HepG2 (cell line): ENCODE results near the gene MAP2K5. TPM values are rescaled to one million over a fixed set of nuclear protein-coding genes. Genes with fewer than 3 reads are reported as not detected.

ENCODE experiments used
- ATAC-seq: fragments of 200-7000 bp; cut with Tn5 transposase; 3 replicates; pipeline ENCODE4 v1.9.1; 2020; ENCODE audit warnings: mild to moderate bottlenecking, moderate library complexity
- BruUV-seq: library from RNA; stranded (reverse); fragments of 400-500 nt; replicated peaks from 2 replicates; lab custom pipeline; 2021; lab: Mats Ljungman, UMichigan
- CTCF ChIA-PET: fragments of 300-600 bp; formaldehyde crosslinking; extraction: SDS; loops from one replicate; lab custom pipeline; 2021; ENCODE audit warnings: low total read pairs, inconsistent platforms, low intra/inter-chr PET ratio; lab: Yijun Ruan, JAX
- POLR2A ChIA-PET: fragments of 350-600 bp; sonication (Branson Sonifier 250); formaldehyde crosslinking; loops from one replicate; lab custom pipeline; 2020; ENCODE audit warnings: antibody characterized with exemption, inconsistent platforms; lab: Yijun Ruan, JAX
- DNase-seq: peaks from one replicate; pipeline ENCODE4 v3.0.0-alpha.2; 2015; ENCODE audit warnings: low spot score
- FAIRE-seq: peaks from 3 replicates; lab custom pipeline; 2011; peaks lifted over from hg19 to GRCh38; lab: Jason Lieb, UNC
- H2AFZ ChIP-seq: one replicate; pipeline ENCODE4 v1.6.1; 2011; ENCODE audit warnings: low read length, inconsistent platforms
- H3K27ac ChIP-seq: fragments of 300-600 bp; 3 replicates; pipeline ENCODE4 v1.8.0; 2011; ENCODE audit warnings: mixed run types, mild to moderate bottlenecking, mixed read lengths, low read length, inconsistent platforms; ENCODE audit not compliant: insufficient read depth; ENCODE audit errors: extremely low read length
- H3K27me3 ChIP-seq, 2 experiments: fragments of 200-600 bp in 1 of 2; 2 replicates in 1 of 2; 3 replicates in 1 of 2; pipeline versions ENCODE4 v1.6.0 to v1.8.0; 2011; ENCODE audit warnings: low read length in 2 of 2, mild to moderate bottlenecking in 2 of 2, moderate library complexity in 2 of 2, inconsistent platforms in 1 of 2; ENCODE audit not compliant: insufficient read depth in 2 of 2, control insufficient read depth in 1 of 2
- H3K36me3 ChIP-seq, 2 experiments: fragments of 200-600 bp in 1 of 2; replicated peaks in 1 of 2; 2 replicates in 1 of 2; 3 replicates in 1 of 2; pipeline versions ENCODE4 v1.5.1 to v1.8.0; 2011; ENCODE audit warnings: low read length in 2 of 2, inconsistent platforms in 1 of 2; ENCODE audit not compliant: insufficient read depth in 2 of 2, control insufficient read depth in 1 of 2
- H3K4me1 ChIP-seq: 2 replicates; pipeline ENCODE4 v1.5.1; 2012; ENCODE audit warnings: low read length, inconsistent platforms; ENCODE audit not compliant: insufficient read depth
- H3K4me2 ChIP-seq: 2 replicates; pipeline ENCODE4 v1.6.0; 2011; ENCODE audit warnings: low read depth, low read length, inconsistent platforms
- H3K4me3 ChIP-seq, 3 experiments: fragments of 200-600 bp in 1 of 3; sonication (generic), shearing (Covaris generic) in 1 of 3; replicated peaks in 1 of 3; 2 replicates each; pipeline ENCODE4 v1.5.1; 2011 to 2016; ENCODE audit warnings: low read length in 3 of 3, inconsistent platforms in 2 of 3, low read depth in 2 of 3, mild to moderate bottlenecking in 2 of 3, control low read depth in 1 of 3, mixed read lengths in 1 of 3; ENCODE audit not compliant: insufficient read depth in 1 of 3
- H3K79me2 ChIP-seq: one replicate; pipeline ENCODE4 v1.6.1; 2011; ENCODE audit warnings: low read length, inconsistent platforms; ENCODE audit not compliant: insufficient read depth
- H3K9ac ChIP-seq: 2 replicates; pipeline ENCODE4 v1.6.0; 2011; ENCODE audit warnings: mild to moderate bottlenecking, low read depth, low read length, inconsistent platforms; ENCODE audit not compliant: insufficient read depth
- H3K9me3 ChIP-seq: 2 replicates; pipeline ENCODE4 v1.5.1; 2012; ENCODE audit warnings: mild to moderate bottlenecking, low read length
- H4K20me1 ChIP-seq: 2 replicates; pipeline ENCODE4 v1.6.0; 2011; ENCODE audit warnings: inconsistent platforms, mild to moderate bottlenecking, low read length, moderate library complexity; ENCODE audit not compliant: insufficient read depth
- EZH2 ChIP-seq: conservative IDR thresholded peaks from 2 replicates; pipeline ENCODE4 v1.6.1; 2012; ENCODE audit warnings: mild to moderate bottlenecking, low read depth, low read length, moderate library complexity
- PHF8 ChIP-seq: sonication (generic); formaldehyde crosslinking; IDR thresholded peaks from 2 replicates; pipeline ENCODE4 v1.5.0; 2020; ENCODE audit warnings: missing genetic modification reagents
- SAFB2 ChIP-seq: sonication (generic); formaldehyde crosslinking; IDR thresholded peaks from 2 replicates; pipeline ENCODE4 v1.5.1; 2020; ENCODE audit warnings: missing genetic modification reagents, low read depth, mild to moderate bottlenecking, borderline replicate concordance
- SKIL ChIP-seq: sonication (generic); formaldehyde crosslinking; IDR thresholded peaks from 2 replicates; pipeline ENCODE4 v1.8.0; 2022; ENCODE audit warnings: missing genetic modification reagents, mild to moderate bottlenecking, moderate library complexity, borderline replicate concordance
- SMAD1 ChIP-seq: sonication (generic); formaldehyde crosslinking; IDR thresholded peaks from 2 replicates; pipeline ENCODE4 v1.4.0; 2020; ENCODE audit warnings: missing genetic modification reagents, low read depth, mild to moderate bottlenecking, borderline replicate concordance
- SMARCE1 ChIP-seq: fragments of 450-650 bp; IDR thresholded peaks from 2 replicates; pipeline ENCODE4 v1.6.1; 2017; ENCODE audit warnings: borderline replicate concordance
- STAG1 ChIP-seq: sonication (generic); formaldehyde crosslinking; IDR thresholded peaks from 2 replicates; pipeline ENCODE4 v1.4.0; 2020; ENCODE audit warnings: missing genetic modification reagents
- ZMYM4 ChIP-seq: sonication (generic); formaldehyde crosslinking; IDR thresholded peaks from 2 replicates; pipeline ENCODE4 v1.8.1; 2023; ENCODE audit warnings: mild to moderate bottlenecking, missing genetic modification reagents
- ZNF256 ChIP-seq: sonication (generic); formaldehyde crosslinking; conservative IDR thresholded peaks from 2 replicates; pipeline ENCODE4 v1.4.0; 2020; ENCODE audit warnings: missing genetic modification reagents
- ZNF552 ChIP-seq: sonication (generic); formaldehyde crosslinking; IDR thresholded peaks from 2 replicates; pipeline ENCODE4 v1.9.0; 2022; ENCODE audit warnings: missing genetic modification reagents, mild to moderate bottlenecking, borderline replicate concordance
- WGBS: methylation state at CpG from one replicate; pipeline ENCODE4 v1.1.6; 2017; ENCODE audit warnings: low lambda C conversion rate; 5-methylcytosine and 5-hydroxymethylcytosine counted together
- in situ Hi-C: cut with HindIII; loops from 2 replicates; pipeline ENCODE4 v1.10.0; 2017; ENCODE audit warnings: low pct_unique_long_range_greater_than_20kb; ENCODE audit not compliant: extremely low pct_ligation_motif_present
- intact Hi-C: fragments of 100-400 bp; cut with micrococcal nuclease; formaldehyde crosslinking; loops from one replicate; pipeline ENCODE4 v1.10.0; 2022; ENCODE audit not compliant: unreplicated experiment
- polyA plus RNA-seq, 8 experiments: library from polyadenylated mRNA; depleted of rRNA in 3 of 8; stranded (reverse) in 7 of 8; unstranded in 1 of 8; fragments of >200 nt; fragmentation: Illumina TruSeq in 4 of 8; extraction: Trizol in 4 of 8; gene quantifications; 2 replicates each; pipeline versions ENCODE4 v1.2.1 to v1.2.3, GENCODE V29; 2011 to 2016; ENCODE audit warnings: low read depth in 4 of 8, missing spikeins in 1 of 8, mixed read lengths in 1 of 8; ENCODE audit not compliant: insufficient read depth in 1 of 8
- total RNA-seq, 5 experiments: library from RNA; depleted of rRNA; stranded (reverse); fragments of >200 nt; fragmentation: Illumina TruSeq; extraction: Trizol; gene quantifications; 2 replicates each; pipeline ENCODE4 v1.2.3, GENCODE V29; 2016; ENCODE audit warnings: low read depth in 1 of 5
- TF ChIP-seq, protein P1 (sequence below): sonication (generic); formaldehyde crosslinking; IDR thresholded peaks from 2 replicates; pipeline ENCODE4 v1.5.0; 2020; ENCODE audit warnings: missing genetic modification reagents, mild to moderate bottlenecking, borderline replicate concordance

Gene MAP2K5
- total and polyA plus RNA-seq, 2 of the 13 experiments (the other 11 are each of a cell fraction or from before 2014, with no cell fraction given): 4.0 to 4.3 TPM

GRCh38 chr15:67840749-67841512, 298.4 kb downstream of the MAP2K5 start (continued):
- TF ChIP-seq SAFB2 (CRISPR knock-in tag) (0 out of 2 replicates have a peak, but pooled peaks have one; percentile 6), EZH2 (no peak)

GRCh38 chr15:67841513-67841762, 298.9 kb downstream of the MAP2K5 start:
- H3K79me2 ChIP-seq: no peaks in the 10 kb centered on the region
- FAIRE-seq: no peak
- H3K4me1 ChIP-seq: peaks cover 74% of the 10 kb centered on the region
- H3K9me3 ChIP-seq: no peaks in the 10 kb centered on the region
- no peaks in the 10 kb centered on the region for H4K20me1 ChIP-seq
- 27% methylated on average over 4 of the region's 4 CpGs for WGBS
- no TSS peak for BruUV-seq
- intact Hi-C loops: loop anchor here (2.0 to 5.0 kb wide), 2 partner anchors 211 to 313 kb away; partner anchors contain the start of gene PIAS1
- peaks cover 0 to 4% of the 10 kb centered on the region in 2 experiments; a peak in 1 of 5 replicates for H3K27me3 ChIP-seq
- no peak for ATAC-seq
- ChIA-PET CTCF (no interaction called here), POLR2A (interaction anchor here (0.7 to 1.4 kb wide), 7 partner anchors 10 to 436 kb away, joined by 3 to 6 read pairs (median 3); partner anchors contain the start of gene FEM1B)
- DNase-seq: no peak
- peak overlapping the region; percentile 94; the same call in 1 of the 2 replicates for H3K9ac ChIP-seq
- TF ChIP-seq ZNF256 (CRISPR knock-in tag): no peak
- no peak for TF ChIP-seq SMAD1 (CRISPR knock-in tag)
- TF ChIP-seq STAG1 (CRISPR knock-in tag): no peak
- TF ChIP-seq, protein P1, sequence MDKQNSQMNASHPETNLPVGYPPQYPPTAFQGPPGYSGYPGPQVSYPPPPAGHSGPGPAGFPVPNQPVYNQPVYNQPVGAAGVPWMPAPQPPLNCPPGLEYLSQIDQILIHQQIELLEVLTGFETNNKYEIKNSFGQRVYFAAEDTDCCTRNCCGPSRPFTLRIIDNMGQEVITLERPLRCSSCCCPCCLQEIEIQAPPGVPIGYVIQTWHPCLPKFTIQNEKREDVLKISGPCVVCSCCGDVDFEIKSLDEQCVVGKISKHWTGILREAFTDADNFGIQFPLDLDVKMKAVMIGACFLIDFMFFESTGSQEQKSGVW (CRISPR knock-in tag): no peak
- no peak for TF ChIP-seq SMARCE1
- TF ChIP-seq PHF8 (CRISPR knock-in tag): peak; percentile 4; the same call in 1 of the 2 replicates
- no peak for TF ChIP-seq SKIL (CRISPR knock-in tag)
- no peak for TF ChIP-seq ZNF552 (CRISPR knock-in tag)
- TF ChIP-seq ZMYM4 (CRISPR knock-in tag): 0 out of 2 replicates have a peak, but pooled peaks have one; percentile 3
- in situ Hi-C loops: no loop called here
- H2AFZ ChIP-seq: no peak overlapping the region
- peak overlapping the region; percentile 86 for H3K27ac ChIP-seq
- H3K36me3 ChIP-seq: no peaks in the 10 kb centered on the region
- H3K4me3 ChIP-seq: peak overlapping the region; percentile 73 to 98 (median 93)
- peak overlapping the region; percentile 97 for H3K4me2 ChIP-seq
